ENCODE results near the gene TOR1B. TPM values are rescaled to one million over a fixed set of nuclear protein-coding genes. Genes with fewer than 3 reads are reported as not detected.

TOR1B gene
- polyA plus RNA-seq, 1 donor from 2014 or later = 52.2 TPM

- H3K9me2 ChIP-seq (ENCODE audit: insufficient read depth, low read length) = no peaks in the 10 kb centered on the region
- no peaks in the 10 kb centered on the region for H3K9me3 ChIP-seq (ENCODE audit: low read length)
- H3K27ac ChIP-seq (ENCODE audit: low read length) = no peak overlapping the region
- H3K36me3 ChIP-seq (ENCODE audit: insufficient read depth, low read length) = no peaks in the 10 kb centered on the region
- H3K4me2 ChIP-seq (ENCODE audit: low read length) = no peak overlapping the region
- H3K27me3 ChIP-seq (ENCODE audit: insufficient read depth, low read depth, low read length) = no peaks in the 10 kb centered on the region
- H3K79me2 ChIP-seq (replicated peaks; ENCODE audit: insufficient read depth, low read length) = no peaks in the 10 kb centered on the region
- no peak for TF ChIP-seq CTCF (IDR thresholded peaks at IDR 0.05; ENCODE audit: poor library complexity, severe bottlenecking)
- no peak for TF ChIP-seq EP300 (conservative IDR thresholded peaks at IDR 0.05; ENCODE audit: poor library complexity, severe bottlenecking)
- no peak for TF ChIP-seq MXI1 (conservative IDR thresholded peaks at IDR 0.05; ENCODE audit: poor library complexity, severe bottlenecking)
- no peak for TF ChIP-seq RAD21 (conservative IDR thresholded peaks at IDR 0.05)
- no peak for TF ChIP-seq REST (IDR thresholded peaks at IDR 0.05; ENCODE audit: borderline replicate concordance)
- TF ChIP-seq POLR2AphosphoS5 (IDR thresholded peaks at IDR 0.05) = no peak
- TF ChIP-seq EZH2 (IDR thresholded peaks at IDR 0.05; ENCODE audit: borderline replicate concordance, insufficient read depth, low read length, poor library complexity, severe bottlenecking) = no peak
- no peak for TF ChIP-seq SMC3 (conservative IDR thresholded peaks at IDR 0.05; ENCODE audit: poor library complexity)
- H4K20me1 ChIP-seq (ENCODE audit: insufficient read depth) = no peaks in the 10 kb centered on the region
- H3K4me3 ChIP-seq (ENCODE audit: low read length) = no peak overlapping the region
- H3K9ac ChIP-seq (ENCODE audit: low read length) = no peak overlapping the region
- no peak overlapping the region for H2AFZ ChIP-seq (ENCODE audit: low read depth, low read length)
- no peaks in the 10 kb centered on the region for H3F3A ChIP-seq (ENCODE audit: insufficient read depth, low read length, poor library complexity, severe bottlenecking)
Observed at GRCh38 chr9:129858167-129858962, 55.4 kb downstream of the TOR1B start.

Other genes with a start within 250 kb of the TOR1B start
- not detected in 2 replicates for gene C9orf50, start 182.1 kb upstream of the TOR1B start, polyA plus RNA-seq
- 35.9 and 57.1 TPM in 2 replicates for gene NTMT1, start 177.0 kb upstream of the TOR1B start, polyA plus RNA-seq
- gene ASB6, start 161.0 kb upstream of the TOR1B start, polyA plus RNA-seq = 18.4 and 24.6 TPM in 2 replicates
- gene PRRX2, start 137.5 kb upstream of the TOR1B start, polyA plus RNA-seq = not detected in 2 replicates
- 0.63 and 1.2 TPM in 2 replicates for gene PTGES, start 50.1 kb upstream of the TOR1B start, polyA plus RNA-seq
- 56.3 and 61.8 TPM in 2 replicates for gene TOR1A, start 21.0 kb downstream of the TOR1B start, polyA plus RNA-seq
- gene C9orf78, start 32.1 kb downstream of the TOR1B start, polyA plus RNA-seq = 69.5 and 91.3 TPM in 2 replicates
- gene USP20, start 32.3 kb downstream of the TOR1B start, polyA plus RNA-seq = 34.8 and 39.8 TPM in 2 replicates
- 14.2 and 16.6 TPM in 2 replicates for gene FNBP1, start 240.0 kb downstream of the TOR1B start, polyA plus RNA-seq